Right ventricle myocardium inferior (tissue), 1 donor: Measurements from ENCODE around the gene GALNT15. TPM values are rescaled to one million over a fixed set of nuclear protein-coding genes. Genes with fewer than 3 reads are reported as not detected.
A peak's percentile ranks its signal among the peaks of the same experiment; 100 is the strongest.

ENCODE experiments used
- ATAC-seq: fragments of 200-7000 bp; cut with Tn5 transposase; one replicate; pipeline ENCODE4 v1.9.1; 2020; ENCODE audit warnings: mild to moderate bottlenecking, moderate library complexity
- DNase-seq: peaks from one replicate; pipeline ENCODE4 v3.0.0; 2021; ENCODE audit errors: missing footprints
- intact Hi-C: fragments of 100-400 bp; cut with DNase I; formaldehyde crosslinking; loops from one replicate; pipeline ENCODE4 v1.11.0; 2022
- total RNA-seq: library from RNA; stranded (reverse); fragmentation: NEBNext Ultra II Directional; extraction: Animal tissue kit (Norgen Biotek cat#: 25700); gene quantifications from one replicate; pipeline ENCODE4 v1.2.1, GENCODE V29; 2021
- donor health status: DM: no; HTN: yes; CAD: no; lungs with severe emphysema.

GALNT15 gene
- total RNA-seq, 1 donor from 2014 or later, result 5.8 TPM

GRCh38 chr3:16147220-16147994 is 27.1 kb upstream of the GALNT15 start:
- intact Hi-C loops, result no loop called here
- no peak for ATAC-seq
- DNase-seq, result no peak

GRCh38 chr3:16148213-16148612 is 26.3 kb upstream of the GALNT15 start:
- intact Hi-C loops, result no loop called here
- DNase-seq (no peak), ATAC-seq (no peak)

- no peak for DNase-seq
- intact Hi-C loops, result no loop called here
- ATAC-seq, result peak; percentile 69
Observed at GRCh38 chr3:16148783-16149182, 25.7 kb upstream of the GALNT15 start.

GRCh38 chr3:16150285-16150684 is 24.2 kb upstream of the GALNT15 start:
- DNase-seq, result no peak
- intact Hi-C loops, result loop anchor here (2.0 to 5.0 kb wide), 2 partner anchors 25 to 38 kb away; partner anchors contain the start of gene GALNT15
- no peak for ATAC-seq

- peak; percentile 84 for DNase-seq
Observed at GRCh38 chr3:16151109-16151508, 23.4 kb upstream of the GALNT15 start.

GRCh38 chr3:16168211-16168610 is 6.3 kb upstream of the GALNT15 start:
- no peak for ATAC-seq
- DNase-seq, result no peak
- intact Hi-C loops, result no loop called here

More at GRCh38 chr3:16151109-16151508, 23.4 kb upstream of the GALNT15 start:
- intact Hi-C loops, result loop anchor here (2.0 to 5.0 kb wide), 2 partner anchors 24 to 39 kb away; partner anchors contain the start of gene GALNT15
- ATAC-seq, result peak; percentile 75

- ATAC-seq (no peak), DNase-seq (no peak)
- intact Hi-C loops, result no loop called here
Observed at GRCh38 chr3:16171009-16171408, 3.5 kb upstream of the GALNT15 start.

- ATAC-seq (no peak), DNase-seq (no peak)
- intact Hi-C loops, result no loop called here
Observed at GRCh38 chr3:16171825-16172224, 2.7 kb upstream of the GALNT15 start.

- DNase-seq, result no peak
- ATAC-seq, result no peak
- intact Hi-C loops, result loop anchor here (2.0 kb wide), 1 partner anchor 23 kb away; no protein-coding TSS in a partner anchor
Observed at GRCh38 chr3:16173283-16174025, 1.0 kb upstream of the GALNT15 start.

- ATAC-seq, result no peak
- no peak for DNase-seq
- intact Hi-C loops, result loop anchor here (2.0 kb wide), 1 partner anchor 23 kb away; no protein-coding TSS in a partner anchor
Observed at GRCh38 chr3:16174026-16174355, 489 bp upstream of the GALNT15 start.

- DNase-seq (no peak), ATAC-seq (no peak)
- intact Hi-C loops, result loop anchor here (2.0 to 5.0 kb wide), 3 partner anchors 24 to 72 kb away; no protein-coding TSS in a partner anchor
Observed at GRCh38 chr3:16174976-16175901, 759 bp downstream of the GALNT15 start.

- DNase-seq (no peak), ATAC-seq (no peak)
- intact Hi-C loops, result loop anchor here (5.0 kb wide), 2 partner anchors 44 to 71 kb away; no protein-coding TSS in a partner anchor
Observed at GRCh38 chr3:16176391-16177030, 2.0 kb downstream of the GALNT15 start.

GRCh38 chr3:16177382-16177781 is 2.9 kb downstream of the GALNT15 start:
- intact Hi-C loops, result loop anchor here (5.0 kb wide), 2 partner anchors 45 to 70 kb away; no protein-coding TSS in a partner anchor
- no peak for ATAC-seq
- no peak for DNase-seq

- DNase-seq (peak; percentile 89), ATAC-seq (peak; percentile 72)
- intact Hi-C loops, result loop anchor here (1.0 to 5.0 kb wide), 4 partner anchors 46 to 362 kb away; no protein-coding TSS in a partner anchor
Observed at GRCh38 chr3:16177962-16178627, 3.6 kb downstream of the GALNT15 start.

GRCh38 chr3:16178628-16178988 is 4.1 kb downstream of the GALNT15 start:
- no peak for ATAC-seq
- no peak for DNase-seq
- intact Hi-C loops, result loop anchor here (1.0 to 5.0 kb wide), 4 partner anchors 46 to 362 kb away; no protein-coding TSS in a partner anchor

- ATAC-seq (no peak), DNase-seq (no peak)
- intact Hi-C loops, result loop anchor here (5.0 kb wide), 2 partner anchors 47 to 68 kb away; no protein-coding TSS in a partner anchor
Observed at GRCh38 chr3:16179261-16179660, 4.8 kb downstream of the GALNT15 start.
